ENCODE measurements around the gene SPEM3.

The SPEM3 gene

GRCh38 chr17:7398612-7399011 is 30.0 kb upstream of the SPEM3 start:
- Histone ChIP-seq H3K27me3 (ENCODE audit: insufficient read depth, low read length, poor library complexity) (no peaks in the 10 kb centered on the region), H3K36me3 (ENCODE audit: insufficient read depth, low read length) (no peaks in the 10 kb centered on the region), H4K20me1 (ENCODE audit: insufficient read depth, low read length) (no peaks in the 10 kb centered on the region), H3K9ac (ENCODE audit: low read depth, low read length) (no peak overlapping the region), H2AFZ (ENCODE audit: low read depth, low read length) (no peak overlapping the region), H3K4me2 (ENCODE audit: insufficient read depth, low read length) (no peak overlapping the region), H3K79me2 (ENCODE audit: insufficient read depth, low read length) (peaks cover 7% of the 10 kb centered on the region; the same call in 1 of the 2 replicates), H3K4me3 (ENCODE audit: low read depth in 1 of 2, low read length in 2 of 2) (no peak overlapping the region), H3K27ac (ENCODE audit: low read length) (no peak overlapping the region), H3K9me3 (ENCODE audit: insufficient read depth, low read length, severe bottlenecking) (no peaks in the 10 kb centered on the region), H3K4me1 (ENCODE audit: insufficient read depth, low read length) (peaks cover 25% of the 10 kb centered on the region)
- DNase-seq: no peak
- TF ChIP-seq EZH2 (IDR thresholded peaks at IDR 0.05; ENCODE audit: borderline replicate concordance, low read depth, low read length, severe bottlenecking) (no peak), CTCF (IDR thresholded peaks at IDR 0.05; ENCODE audit: borderline replicate concordance, extremely low read depth, low read length, poor library complexity, severe bottlenecking) (no peak)
- ATAC-seq (ENCODE audit: insufficient read depth, low read depth): no peak

GRCh38 chr17:7403043-7403726 is 25.5 kb upstream of the SPEM3 start:
- Histone ChIP-seq H3K27ac (ENCODE audit: low read length) (peak overlapping the region; percentile 83), H2AFZ (ENCODE audit: low read depth, low read length) (peak overlapping the region; percentile 71), H3K9me3 (ENCODE audit: insufficient read depth, low read length, severe bottlenecking) (no peaks in the 10 kb centered on the region), H3K36me3 (ENCODE audit: insufficient read depth, low read length) (no peaks in the 10 kb centered on the region), H3K79me2 (ENCODE audit: insufficient read depth, low read length) (peaks cover 9% of the 10 kb centered on the region; the same call in 1 of the 2 replicates), H3K4me2 (ENCODE audit: insufficient read depth, low read length) (peak overlapping the region; percentile 94), H3K4me1 (ENCODE audit: insufficient read depth, low read length) (peaks cover 25% of the 10 kb centered on the region), H3K4me3 (ENCODE audit: low read depth in 1 of 2, low read length in 2 of 2) (peak overlapping the region; percentile 73 to 89), H3K9ac (ENCODE audit: low read depth, low read length) (peak overlapping the region; percentile 82), H3K27me3 (ENCODE audit: insufficient read depth, low read length, poor library complexity) (no peaks in the 10 kb centered on the region), H4K20me1 (ENCODE audit: insufficient read depth, low read length) (no peaks in the 10 kb centered on the region)
- no peak for TF ChIP-seq EZH2 (IDR thresholded peaks at IDR 0.05; ENCODE audit: borderline replicate concordance, low read depth, low read length, severe bottlenecking)
- TF ChIP-seq CTCF (IDR thresholded peaks at IDR 0.05; ENCODE audit: borderline replicate concordance, extremely low read depth, low read length, poor library complexity, severe bottlenecking): no peak
- ATAC-seq (ENCODE audit: insufficient read depth, low read depth) (no peak), DNase-seq (peak; percentile 65)

- Histone ChIP-seq H3K27me3 (ENCODE audit: insufficient read depth, low read length, poor library complexity) (no peaks in the 10 kb centered on the region), H3K9ac (ENCODE audit: low read depth, low read length) (peak overlapping the region; percentile 82), H3K4me1 (ENCODE audit: insufficient read depth, low read length) (peaks cover 25% of the 10 kb centered on the region), H3K4me3 (ENCODE audit: low read depth in 1 of 2, low read length in 2 of 2) (peak overlapping the region; percentile 73 to 89), H3K27ac (ENCODE audit: low read length) (peak overlapping the region; percentile 83), H3K36me3 (ENCODE audit: insufficient read depth, low read length) (peaks cover 3% of the 10 kb centered on the region), H4K20me1 (ENCODE audit: insufficient read depth, low read length) (0 out of 2 replicates have a peak, but pooled peaks cover under 1% of the 10 kb centered on the region), H3K9me3 (ENCODE audit: insufficient read depth, low read length, severe bottlenecking) (no peaks in the 10 kb centered on the region), H3K79me2 (ENCODE audit: insufficient read depth, low read length) (peaks cover 9% of the 10 kb centered on the region; the same call in 1 of the 2 replicates), H3K4me2 (ENCODE audit: insufficient read depth, low read length) (peak overlapping the region; percentile 94), H2AFZ (ENCODE audit: low read depth, low read length) (peak overlapping the region; percentile 71)
- TF ChIP-seq CTCF (IDR thresholded peaks at IDR 0.05; ENCODE audit: borderline replicate concordance, extremely low read depth, low read length, poor library complexity, severe bottlenecking) (no peak), EZH2 (IDR thresholded peaks at IDR 0.05; ENCODE audit: borderline replicate concordance, low read depth, low read length, severe bottlenecking) (no peak)
- ATAC-seq (ENCODE audit: insufficient read depth, low read depth) (peak; percentile 51; the same call in 2 of the 3 replicates), DNase-seq (no peak)
These were observed 25.0 kb upstream of the SPEM3 start for GRCh38 chr17:7403727-7403976.

Data from DND-41 (cell line).